Measurements from ENCODE around the gene LGALS8.

The LGALS8 gene

GRCh38 chr1:236509203-236509602, 14.6 kb upstream of the LGALS8 start:
- no peak for DNase-seq (ENCODE audit: low read depth in 2 of 2)

GRCh38 chr1:236509647-236510401, 14.0 kb upstream of the LGALS8 start:
- no peak for DNase-seq (ENCODE audit: low read depth in 2 of 2)

GRCh38 chr1:236511735-236512418, 11.9 kb upstream of the LGALS8 start:
- DNase-seq (ENCODE audit: low read depth in 2 of 2) = no peak

GRCh38 chr1:236514703-236515442, 8.9 kb upstream of the LGALS8 start:
- no peak for DNase-seq (ENCODE audit: low read depth in 2 of 2)

GRCh38 chr1:236515443-236515958, 8.3 kb upstream of the LGALS8 start:
- DNase-seq (ENCODE audit: low read depth in 2 of 2) = no peak

DNA sequence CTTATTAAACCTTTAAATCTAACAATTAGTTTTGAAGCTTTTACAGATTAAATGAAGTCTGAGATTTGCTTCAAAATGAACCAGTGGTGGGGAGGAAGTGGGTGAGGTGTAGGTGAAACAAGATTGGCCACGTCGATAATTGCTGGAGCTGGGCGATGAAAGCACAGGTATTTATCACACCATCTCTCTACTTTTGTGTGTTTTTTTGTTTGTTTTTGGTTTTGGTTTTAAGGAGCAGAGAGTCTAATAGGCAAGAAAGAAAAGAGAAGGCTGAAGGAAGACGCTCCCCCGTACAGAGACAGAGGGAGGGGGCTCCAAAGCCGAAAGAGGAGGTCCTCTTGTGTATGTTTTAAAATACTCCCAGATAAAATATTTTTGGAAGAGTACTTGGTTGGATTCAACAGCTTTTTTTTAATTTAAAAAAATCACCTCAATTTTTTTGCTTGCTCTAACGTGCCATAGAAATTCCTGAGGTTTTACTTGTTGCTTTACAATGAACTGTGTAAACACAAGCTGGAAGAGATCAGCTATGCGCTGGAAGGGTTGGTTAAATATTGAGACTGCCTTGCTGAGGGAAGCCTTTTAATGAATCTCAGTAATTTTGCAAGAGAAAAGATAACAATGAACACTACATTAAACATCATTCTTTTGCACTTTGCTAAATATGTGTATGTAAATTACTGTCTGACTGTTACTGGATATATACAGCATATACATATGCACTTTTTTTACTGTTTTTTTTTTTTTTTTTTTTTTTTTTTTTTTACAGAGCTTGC, 6.7 kb upstream of the LGALS8 start:
- no peak for DNase-seq (ENCODE audit: low read depth in 2 of 2)

DNA sequence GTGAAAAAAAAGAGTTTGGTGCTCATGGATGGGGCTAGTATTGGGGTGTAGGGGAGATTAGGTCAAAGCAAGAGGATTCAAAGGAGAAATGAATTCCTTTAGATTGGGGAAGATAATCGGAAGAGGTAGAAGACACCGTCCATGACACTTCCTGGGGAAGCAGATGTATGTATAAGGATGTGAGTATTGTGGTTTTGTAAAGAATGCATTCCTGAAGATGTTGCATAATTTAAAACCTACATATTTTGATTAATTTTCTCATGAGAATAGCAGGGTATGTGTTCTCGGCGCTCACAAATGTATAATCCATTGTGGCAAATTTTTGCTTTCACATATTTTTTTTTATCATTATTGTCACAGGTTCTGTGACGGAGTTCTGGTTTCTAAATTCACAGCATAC, 5.5 kb upstream of the LGALS8 start:
- DNase-seq (ENCODE audit: low read depth in 2 of 2) = no peak

GRCh38 chr1:236520445-236521005, 3.3 kb upstream of the LGALS8 start:
- DNase-seq (ENCODE audit: low read depth in 2 of 2) = no peak

DNA sequence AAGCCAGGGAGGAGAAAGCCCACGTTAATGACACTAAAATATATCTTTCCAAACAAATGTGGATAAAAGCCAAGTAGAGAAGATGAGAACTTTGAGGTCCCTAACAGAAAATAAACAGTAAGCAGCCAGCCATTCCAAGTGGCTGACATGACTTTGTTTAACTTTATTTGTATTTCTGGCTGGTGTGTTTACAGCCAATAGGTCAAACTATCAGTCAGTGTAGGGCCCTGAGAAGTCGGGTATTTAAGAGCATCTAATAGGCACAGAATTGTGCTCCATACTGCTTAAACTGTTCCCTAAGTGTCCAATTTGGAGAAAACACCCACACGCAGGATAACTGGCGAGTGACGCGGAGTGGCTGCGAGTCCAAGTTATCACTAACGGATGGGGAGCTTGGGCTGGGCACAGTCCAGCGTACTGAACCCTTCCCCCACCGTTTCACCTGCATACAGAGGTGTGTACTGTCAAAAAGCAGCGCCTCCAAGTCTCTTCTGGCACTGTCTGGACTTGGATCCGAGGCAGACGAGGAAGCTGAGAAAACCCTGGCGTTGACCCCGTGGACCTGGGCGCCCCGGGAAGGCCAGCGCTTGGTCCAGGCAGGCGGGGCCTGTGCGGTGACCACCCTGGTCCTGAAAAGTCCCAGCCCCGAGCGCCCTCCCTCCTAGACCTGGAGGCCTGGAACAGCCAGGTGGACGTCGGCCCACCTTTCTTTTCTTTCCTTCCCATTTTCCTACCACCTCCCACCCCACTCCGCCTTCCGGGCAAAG, 662 bp upstream of the LGALS8 start:
- no peak for DNase-seq (ENCODE audit: low read depth in 2 of 2)

DNA sequence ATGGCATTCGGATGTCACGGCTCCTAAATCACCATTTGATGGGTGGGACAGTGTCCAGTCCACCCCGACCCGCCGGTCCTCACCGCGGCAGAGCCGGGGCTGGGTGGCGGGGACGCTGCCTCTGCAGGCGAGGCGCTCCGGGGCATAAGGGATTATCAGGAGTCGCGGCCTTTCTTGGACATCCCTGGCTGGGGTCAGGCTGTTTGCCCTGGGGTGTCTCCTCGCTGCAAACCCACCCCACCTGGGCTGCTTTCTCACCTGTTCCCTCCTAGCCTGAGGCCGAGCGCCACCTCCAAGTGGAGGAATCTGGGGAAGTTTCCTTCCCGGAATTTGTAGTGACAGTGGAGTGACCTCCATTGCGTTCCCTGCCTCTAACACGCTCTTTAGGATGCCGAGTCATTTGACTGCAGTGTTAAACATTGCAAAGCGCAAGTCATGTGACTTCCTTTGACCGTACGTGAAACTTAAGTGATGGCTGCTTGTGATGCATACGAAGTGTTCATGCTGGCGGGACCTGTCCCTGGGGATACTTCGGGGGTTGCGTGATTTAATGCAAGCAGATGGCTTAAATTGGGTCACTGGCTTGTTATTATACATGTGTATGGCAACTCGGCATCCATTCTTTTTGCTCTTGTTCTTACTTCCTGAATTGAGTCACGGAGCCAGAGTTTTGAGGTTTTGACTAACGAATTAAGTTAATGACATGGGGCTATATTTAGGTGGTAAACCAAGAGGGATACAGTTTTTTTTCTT, 536 bp downstream of the LGALS8 start:
- DNase-seq (ENCODE audit: low read depth in 2 of 2) = peak; percentile 28 to 35

DNA sequence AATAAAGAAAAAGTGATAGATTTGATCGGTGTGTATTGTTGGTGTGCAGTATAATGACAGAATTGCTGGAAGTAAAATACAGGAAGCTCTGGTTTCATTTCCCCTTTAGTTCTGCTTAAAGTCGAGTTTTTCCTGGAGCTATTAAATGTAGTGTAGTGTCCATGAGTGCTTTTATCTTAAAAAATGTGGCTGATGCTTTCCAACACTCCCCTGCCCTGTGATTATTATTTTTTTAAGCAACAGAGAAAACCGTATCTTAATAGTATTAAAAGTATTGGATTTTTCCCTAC, 1.1 kb downstream of the LGALS8 start:
- DNase-seq (ENCODE audit: low read depth in 2 of 2) = no peak

DNA sequence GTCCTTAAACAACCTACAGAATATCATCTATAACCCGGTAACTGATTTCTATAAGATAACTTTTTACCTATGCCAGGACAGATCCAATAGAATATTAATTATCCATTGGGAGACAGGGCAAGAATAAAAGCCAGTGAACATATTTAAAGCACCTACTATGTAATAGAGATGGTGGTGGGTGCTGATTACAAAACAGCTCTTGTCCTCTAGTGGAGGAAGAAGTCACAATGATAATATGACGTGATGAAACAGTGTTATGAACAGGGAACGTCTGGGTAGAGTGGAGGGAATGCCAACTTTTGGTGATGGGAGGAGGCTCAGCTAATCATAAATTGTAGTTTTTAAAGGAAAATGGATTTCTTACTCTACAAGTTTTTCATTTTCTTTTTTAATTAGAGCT, 2.3 kb downstream of the LGALS8 start:
- no peak for DNase-seq (ENCODE audit: low read depth in 2 of 2)

- DNase-seq (ENCODE audit: low read depth in 2 of 2) = no peak
Measured at GRCh38 chr1:236530286-236530685, 6.5 kb downstream of the LGALS8 start.

- DNase-seq (ENCODE audit: low read depth in 2 of 2) = no peak
Measured at GRCh38 chr1:236530959-236531358, 7.2 kb downstream of the LGALS8 start.

- no peak for DNase-seq (ENCODE audit: low read depth in 2 of 2)
Measured at GRCh38 chr1:236532850-236533249, 9.1 kb downstream of the LGALS8 start.

GRCh38 chr1:236534151-236534651, 10.4 kb downstream of the LGALS8 start:
- peak; percentile 1 to 33 for DNase-seq (ENCODE audit: low read depth in 2 of 2)

DNA sequence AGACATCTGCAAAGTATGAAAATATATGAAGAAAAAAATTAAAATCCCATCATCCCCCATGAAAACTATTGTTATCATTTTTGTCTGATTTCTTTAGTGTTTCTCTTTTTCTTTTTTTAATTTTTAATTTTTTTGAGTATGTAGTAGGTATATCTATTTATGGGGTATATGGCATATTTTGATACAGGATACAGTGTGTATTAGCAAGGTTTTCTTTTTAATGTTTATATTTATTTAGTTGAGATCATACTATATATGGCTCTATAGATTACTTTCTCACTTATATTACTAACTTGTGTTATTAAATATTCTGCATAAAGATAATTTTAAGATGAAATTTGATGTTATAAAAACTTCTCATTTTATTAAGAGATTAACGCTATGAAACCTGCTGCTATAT, 11.4 kb downstream of the LGALS8 start:
- DNase-seq (ENCODE audit: low read depth in 2 of 2) = no peak

- DNase-seq (ENCODE audit: low read depth in 2 of 2) = no peak
Measured at GRCh38 chr1:236535662-236536161, 11.9 kb downstream of the LGALS8 start.

DNA sequence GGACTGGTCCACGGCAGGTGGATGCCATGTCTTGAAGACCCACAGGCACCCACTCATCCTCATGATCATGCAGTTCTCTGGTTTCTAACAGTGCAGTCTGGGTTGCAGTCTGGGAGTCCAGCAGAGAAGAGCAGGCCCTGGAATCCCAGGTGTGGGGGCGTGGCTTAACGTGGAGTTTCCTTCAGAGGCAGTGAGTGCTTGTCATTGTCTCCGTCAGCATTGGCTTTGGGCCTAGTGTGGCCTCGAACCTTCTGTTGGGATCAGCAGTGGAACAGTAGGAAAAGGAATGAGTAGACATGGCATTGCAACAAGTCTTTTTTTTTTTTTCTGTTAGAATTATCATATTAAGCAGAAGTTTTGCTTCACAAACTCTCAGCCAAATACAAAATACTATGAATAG, 12.8 kb downstream of the LGALS8 start:
- DNase-seq (ENCODE audit: low read depth in 2 of 2) = no peak
